OCI-LY7 (cell line): ENCODE measurements around the gene FIGN. TPM values are rescaled to one million over a fixed set of nuclear protein-coding genes. Genes with fewer than 3 reads are reported as not detected.

ENCODE experiments used
- BruUV-seq: library from RNA; stranded (reverse); fragments of 400-500 nt; replicated peaks from 2 replicates; lab custom pipeline; 2021; lab: Mats Ljungman, UMichigan
- CTCF ChIA-PET: fragments of 300-600 bp; sonication (Branson Sonifier 250); formaldehyde crosslinking; loops from one replicate; lab custom pipeline; 2022; ENCODE audit warnings: antibody characterized with exemption; ENCODE audit not compliant: unreplicated experiment; lab: Charles Lee
- POLR2A ChIA-PET: fragments of 300-600 bp; sonication (Branson Sonifier 250); formaldehyde crosslinking; loops from one replicate; lab custom pipeline; 2022; ENCODE audit warnings: antibody characterized with exemption; lab: Charles Lee
- DNase-seq: peaks from one replicate; pipeline ENCODE4 v3.0.0-alpha.2; 2015; ENCODE audit warnings: low spot score
- H2AFZ ChIP-seq: fragments of 200-600 bp; sonication (generic), shearing (Covaris generic); 2 replicates; pipeline ENCODE4 v1.6.1; 2014; ENCODE audit warnings: mild to moderate bottlenecking, antibody characterized with exemption, low read length, moderate library complexity
- H3K27ac ChIP-seq: fragments of 200-600 bp; sonication (generic); 2 replicates; pipeline ENCODE4 v1.5.1; 2014; ENCODE audit warnings: mixed run types, low read depth, mild to moderate bottlenecking, moderate library complexity, low read length, inconsistent platforms; ENCODE audit not compliant: poor library complexity, severe bottlenecking
- H3K36me3 ChIP-seq: fragments of 200-600 bp; sonication (generic); 2 replicates; pipeline ENCODE4 v1.6.1; 2014; ENCODE audit warnings: mild to moderate bottlenecking, antibody characterized with exemption, low read length, moderate library complexity, mixed read lengths; ENCODE audit not compliant: insufficient read depth
- H3K4me1 ChIP-seq: fragments of 200-600 bp; sonication (generic); 2 replicates; pipeline ENCODE4 v1.5.1; 2014; ENCODE audit warnings: mild to moderate bottlenecking, low read length; ENCODE audit not compliant: insufficient read depth, poor library complexity, severe bottlenecking
- H3K4me2 ChIP-seq: fragments of 200-600 bp; sonication (generic); 2 replicates; pipeline ENCODE4 v1.6.1; 2014; ENCODE audit warnings: mild to moderate bottlenecking, low read length
- H3K4me3 ChIP-seq: fragments of 200-600 bp; sonication (generic); 2 replicates; pipeline ENCODE4 v1.5.1; 2014; ENCODE audit warnings: mild to moderate bottlenecking, low read depth, low read length; ENCODE audit not compliant: poor library complexity, severe bottlenecking
- H3K79me2 ChIP-seq: fragments of 200-600 bp; sonication (generic); 2 replicates; pipeline ENCODE4 v1.6.1; 2016; ENCODE audit warnings: low read depth, mild to moderate bottlenecking, low read length, moderate library complexity, mixed read lengths; ENCODE audit not compliant: insufficient read depth
- H3K9me2 ChIP-seq: fragments of 200-600 bp; sonication (generic); 2 replicates; pipeline ENCODE4 v1.6.1; 2016; ENCODE audit warnings: mild to moderate bottlenecking, low read length, mixed read lengths; ENCODE audit not compliant: insufficient read depth
- H3K9me3 ChIP-seq: fragments of 200-600 bp; sonication (generic); 2 replicates; pipeline ENCODE4 v1.6.1; 2014; ENCODE audit warnings: mild to moderate bottlenecking, mixed run types, low read length, mixed read lengths
- H4K20me1 ChIP-seq: fragments of 200-600 bp; sonication (generic); 2 replicates; pipeline ENCODE4 v1.6.1; 2014; ENCODE audit warnings: mild to moderate bottlenecking, antibody characterized with exemption, low read length, moderate library complexity, mixed read lengths; ENCODE audit not compliant: insufficient read depth
- CTCF ChIP-seq: fragments of 200-600 bp; sonication (generic); conservative IDR thresholded peaks from 2 replicates; pipeline ENCODE4 v1.5.1; 2014; ENCODE audit warnings: mild to moderate bottlenecking, antibody characterized with exemption, low read length, moderate library complexity, mixed read lengths
- EZH2phosphoT487 ChIP-seq: fragments of 200-600 bp; sonication (generic); IDR thresholded peaks from 2 replicates; pipeline ENCODE4 v1.6.1; 2018; ENCODE audit warnings: low read depth, borderline replicate concordance, mild to moderate bottlenecking, mixed run types, antibody characterized with exemption, low read length, moderate library complexity, mixed read lengths
- intact Hi-C: fragments of 100-400 bp; cut with micrococcal nuclease; formaldehyde crosslinking; loops from one replicate; pipeline ENCODE4 v1.10.0; 2022; ENCODE audit not compliant: unreplicated experiment
- total RNA-seq, 2 experiments: library from RNA; depleted of rRNA in 1 of 2; stranded (reverse); fragments of >200 nt in 1 of 2; shearing (Covaris generic) in 1 of 2; gene quantifications; 2 replicates each; pipeline ENCODE4 v1.2.3, GENCODE V29; 2014 to 2022

The FIGN gene
- total RNA-seq, 2 experiments from 2014 or later: not detected

- Histone ChIP-seq H3K9me2 (no peaks in the 10 kb centered on the region), H3K36me3 (no peaks in the 10 kb centered on the region), H3K79me2 (no peaks in the 10 kb centered on the region), H3K4me1 (no peaks in the 10 kb centered on the region), H3K9me3 (no peaks in the 10 kb centered on the region), H3K27ac (no peak overlapping the region), H3K4me2 (no peak overlapping the region), H3K4me3 (no peak overlapping the region), H2AFZ (no peak overlapping the region), H4K20me1 (no peaks in the 10 kb centered on the region)
- intact Hi-C loops: no loop called here
- no peak for DNase-seq
- no TSS peak for BruUV-seq
- ChIA-PET CTCF (no interaction called here), POLR2A (interaction anchor here (0.5 kb wide), 1 partner anchor 294 kb away, joined by 3 read pairs; no protein-coding TSS in a partner anchor)
- no peak for TF ChIP-seq CTCF
- no peak for TF ChIP-seq EZH2phosphoT487
Observed at GRCh38 chr2:163665817-163666216, 70.0 kb downstream of the FIGN start.

DNA sequence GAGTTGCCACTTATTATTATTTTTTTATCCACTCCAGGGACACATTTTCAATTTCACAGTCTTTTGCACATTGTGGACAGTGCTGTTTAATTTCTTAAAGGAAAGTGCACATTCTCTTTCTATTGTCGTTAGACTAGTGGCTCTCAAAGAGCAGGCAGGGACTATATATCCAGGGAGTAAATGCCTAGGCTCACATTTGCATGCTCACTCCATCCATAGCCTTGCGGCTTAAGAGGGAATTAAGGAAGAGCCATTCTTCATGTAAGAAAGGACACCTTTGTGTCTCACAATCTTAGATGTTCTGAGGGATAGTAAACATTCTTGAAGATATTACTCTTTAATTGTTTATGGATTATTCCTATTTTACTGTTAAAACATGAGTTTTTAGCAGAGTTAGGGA lies 70.8 kb downstream of the FIGN start:
- H3K4me2 ChIP-seq: no peak overlapping the region
- no peaks in the 10 kb centered on the region for H3K79me2 ChIP-seq
- no TSS peak for BruUV-seq
- no peak for TF ChIP-seq EZH2phosphoT487
- no peaks in the 10 kb centered on the region for H3K4me1 ChIP-seq
- intact Hi-C loops: no loop called here
- no peaks in the 10 kb centered on the region for H4K20me1 ChIP-seq
- CTCF ChIA-PET: no interaction called here
- DNase-seq: no peak
- no peak overlapping the region for H3K27ac ChIP-seq
- no peak overlapping the region for H2AFZ ChIP-seq
- no peaks in the 10 kb centered on the region for H3K9me2 ChIP-seq
- no peaks in the 10 kb centered on the region for H3K9me3 ChIP-seq
- H3K36me3 ChIP-seq: no peaks in the 10 kb centered on the region
- POLR2A ChIA-PET: no interaction called here
- no peak overlapping the region for H3K4me3 ChIP-seq

DNA sequence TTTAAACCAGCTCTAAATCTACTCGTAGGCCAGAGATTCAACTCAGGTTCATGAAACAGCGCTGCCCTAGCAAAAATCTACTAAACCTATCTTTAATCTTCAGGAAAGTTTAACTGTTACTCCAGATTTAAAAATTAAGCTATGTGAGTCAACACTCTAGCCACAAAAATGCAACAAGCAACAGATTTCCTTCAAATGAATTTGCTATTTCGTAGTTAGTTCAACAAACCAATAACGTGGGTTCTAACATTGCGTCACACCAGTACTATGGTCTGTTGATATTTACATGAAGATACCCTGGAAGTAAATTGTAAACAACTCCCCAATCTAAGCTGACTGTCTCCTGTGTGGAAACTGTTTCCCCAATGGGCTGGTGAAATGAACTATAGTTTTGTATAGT lies 71.2 kb downstream of the FIGN start:
- no peaks in the 10 kb centered on the region for H3K9me3 ChIP-seq
- intact Hi-C loops: no loop called here
- no peaks in the 10 kb centered on the region for H4K20me1 ChIP-seq
- DNase-seq: no peak
- CTCF ChIA-PET: no interaction called here
- H3K4me3 ChIP-seq: no peak overlapping the region
- H3K4me2 ChIP-seq: no peak overlapping the region
- no peak for TF ChIP-seq EZH2phosphoT487
- no peak for TF ChIP-seq CTCF
- BruUV-seq: no TSS peak
- H3K27ac ChIP-seq: no peak overlapping the region
- H3K9me2 ChIP-seq: no peaks in the 10 kb centered on the region
- POLR2A ChIA-PET: no interaction called here
- H3K36me3 ChIP-seq: no peaks in the 10 kb centered on the region
- no peak overlapping the region for H2AFZ ChIP-seq
- H3K79me2 ChIP-seq: no peaks in the 10 kb centered on the region
- H3K4me1 ChIP-seq: no peaks in the 10 kb centered on the region
